ENCODE data around the gene ASTN2.

Gene ASTN2

DNA sequence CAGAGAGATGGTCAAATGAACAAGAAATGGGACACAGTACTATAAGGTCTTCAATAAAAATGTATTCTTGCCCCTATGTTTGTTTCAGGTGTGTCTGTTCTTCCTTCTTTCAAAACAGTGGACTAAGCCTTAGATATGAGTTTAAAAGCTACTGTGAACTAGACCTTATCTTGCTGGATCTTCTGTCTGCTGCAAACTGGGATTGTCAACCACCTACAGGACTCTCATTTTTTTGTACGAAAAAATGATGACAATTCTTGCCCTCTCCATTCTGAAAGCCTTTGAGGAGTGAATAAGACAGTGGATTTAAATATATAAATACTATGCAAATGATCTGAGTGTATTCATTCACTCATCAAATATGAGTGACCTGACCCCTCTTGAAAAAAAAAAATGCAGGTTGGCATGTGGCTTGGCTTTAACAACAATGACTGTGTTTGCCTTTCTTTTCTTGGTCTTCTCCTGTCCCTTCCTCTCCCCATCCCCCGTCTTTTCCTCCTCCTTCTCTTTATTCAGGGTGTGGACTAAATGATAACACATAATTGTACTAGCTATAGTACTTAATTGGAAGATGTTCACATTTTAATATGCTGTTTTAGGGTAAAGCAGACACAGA lies 963.2 kb downstream of the ASTN2 start:
- DNase-seq (ENCODE audit: low read depth in 3 of 3, low spot score in 1 of 3) = no peak

DNA sequence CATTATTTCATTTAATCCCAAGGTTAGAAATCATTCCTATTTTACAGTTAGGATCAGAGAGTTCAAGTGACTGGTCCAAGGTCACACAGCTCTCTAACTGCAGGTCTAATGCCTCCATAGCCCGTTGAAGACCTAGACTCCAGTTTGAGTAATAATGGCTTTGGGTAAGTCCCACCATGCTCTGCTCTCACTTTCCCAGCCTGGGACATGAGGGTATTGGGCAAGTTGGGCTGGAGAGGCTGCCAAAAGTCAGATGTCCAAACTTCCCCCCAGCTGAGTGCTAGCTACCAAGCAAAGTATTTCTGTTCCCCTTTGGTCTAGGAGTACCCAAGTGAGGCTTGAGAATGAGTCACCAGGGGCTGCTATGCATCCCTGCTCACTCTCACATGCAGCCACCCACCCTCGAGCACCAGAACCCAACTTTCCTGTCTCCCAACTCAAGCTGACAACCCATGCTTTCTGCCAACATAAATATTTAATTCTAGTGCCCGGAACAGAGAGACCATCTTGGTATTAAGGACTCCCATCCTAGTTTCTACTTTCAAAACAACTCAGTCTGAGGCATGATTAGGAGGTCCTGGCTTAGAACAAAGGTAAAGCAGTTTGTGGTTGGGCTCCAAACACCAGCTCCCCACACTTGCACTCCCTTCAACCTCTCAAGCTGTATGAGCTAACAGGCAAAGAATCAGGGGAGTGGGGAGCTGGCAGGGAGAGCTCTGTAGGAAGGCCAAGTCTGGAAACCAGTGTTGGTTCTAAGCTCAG lies 964.3 kb downstream of the ASTN2 start:
- no peak for DNase-seq (ENCODE audit: low read depth in 3 of 3, low spot score in 1 of 3)

DNA sequence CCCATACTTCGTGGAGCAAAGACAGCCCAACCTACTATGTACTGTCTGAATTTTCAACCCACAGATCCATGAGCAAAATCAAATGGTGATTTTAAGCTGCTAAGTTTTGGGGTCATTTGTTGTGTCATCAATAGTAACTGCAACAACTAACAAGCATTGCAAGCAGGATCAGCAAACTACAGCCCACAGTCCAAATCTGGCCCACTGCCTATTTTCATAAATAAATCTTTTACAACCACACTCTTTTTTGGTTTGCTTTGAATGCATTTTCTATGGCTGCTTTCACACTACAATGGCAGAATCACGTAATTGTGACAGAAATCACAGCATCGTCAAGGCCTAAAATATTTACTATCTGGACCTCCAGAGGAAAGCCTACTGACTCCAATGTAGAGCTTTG lies 964.9 kb downstream of the ASTN2 start:
- no peak for DNase-seq (ENCODE audit: low read depth in 3 of 3, low spot score in 1 of 3)

DNA sequence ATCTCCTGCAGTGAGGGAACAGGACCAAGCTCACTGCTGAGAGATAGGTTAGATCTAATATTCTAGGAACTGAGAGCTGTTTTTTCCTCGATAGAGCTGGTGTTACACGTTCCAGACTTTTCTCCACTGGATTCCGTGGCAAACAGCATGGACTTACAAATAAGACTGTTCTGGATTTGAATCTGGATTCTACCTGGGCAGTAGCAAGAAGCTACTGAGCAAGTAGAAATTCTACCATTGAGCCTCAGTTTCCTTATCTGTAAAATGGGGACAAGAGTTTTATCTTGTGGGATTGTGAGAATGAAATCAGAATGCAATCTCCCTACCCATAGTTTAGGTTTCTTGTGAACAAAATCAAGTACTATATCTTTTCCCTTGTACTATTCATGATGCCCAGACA lies 966.4 kb downstream of the ASTN2 start:
- DNase-seq (ENCODE audit: low read depth in 3 of 3, low spot score in 1 of 3) = no peak

DNA sequence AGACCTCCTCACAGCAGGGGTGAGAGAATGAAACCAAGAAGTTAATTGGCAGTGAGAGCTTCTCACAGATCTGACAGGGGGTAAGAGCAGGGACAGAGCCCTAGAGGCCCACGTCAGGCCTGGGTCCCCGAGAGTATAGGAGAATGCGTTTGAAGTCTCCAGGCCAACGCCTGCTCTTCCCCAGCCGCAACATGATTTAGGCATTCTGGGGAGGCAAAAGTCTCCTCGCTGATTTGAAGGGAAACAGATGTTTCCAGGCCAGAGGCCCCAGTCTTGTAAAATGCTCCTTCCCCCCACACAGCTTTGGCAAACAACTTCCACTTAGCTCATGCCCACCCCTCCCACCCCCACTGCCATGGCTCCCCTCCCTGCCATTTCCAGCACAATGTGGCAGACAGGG lies 966.9 kb downstream of the ASTN2 start:
- DNase-seq (ENCODE audit: low read depth in 3 of 3, low spot score in 1 of 3) = no peak

DNA sequence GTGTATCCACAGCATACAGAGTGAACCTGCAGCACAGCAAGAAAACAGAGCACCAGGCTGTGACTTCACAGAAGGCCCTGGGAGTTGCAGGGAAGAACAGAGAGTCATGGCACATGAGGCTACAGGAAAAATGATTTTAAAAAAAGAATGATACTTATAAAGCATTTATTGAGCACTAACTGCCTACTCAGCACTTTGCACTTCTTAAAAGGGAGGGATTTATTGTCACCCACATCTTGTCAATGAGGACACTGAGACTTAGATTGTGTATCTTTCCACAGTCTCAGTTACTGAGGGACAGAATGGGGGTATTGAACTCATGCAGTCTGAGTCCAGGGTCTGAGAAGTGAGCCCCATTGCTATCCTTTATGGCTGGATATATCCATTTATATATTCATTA lies 972.3 kb downstream of the ASTN2 start:
- no peak for DNase-seq (ENCODE audit: low read depth in 3 of 3, low spot score in 1 of 3)

DNA sequence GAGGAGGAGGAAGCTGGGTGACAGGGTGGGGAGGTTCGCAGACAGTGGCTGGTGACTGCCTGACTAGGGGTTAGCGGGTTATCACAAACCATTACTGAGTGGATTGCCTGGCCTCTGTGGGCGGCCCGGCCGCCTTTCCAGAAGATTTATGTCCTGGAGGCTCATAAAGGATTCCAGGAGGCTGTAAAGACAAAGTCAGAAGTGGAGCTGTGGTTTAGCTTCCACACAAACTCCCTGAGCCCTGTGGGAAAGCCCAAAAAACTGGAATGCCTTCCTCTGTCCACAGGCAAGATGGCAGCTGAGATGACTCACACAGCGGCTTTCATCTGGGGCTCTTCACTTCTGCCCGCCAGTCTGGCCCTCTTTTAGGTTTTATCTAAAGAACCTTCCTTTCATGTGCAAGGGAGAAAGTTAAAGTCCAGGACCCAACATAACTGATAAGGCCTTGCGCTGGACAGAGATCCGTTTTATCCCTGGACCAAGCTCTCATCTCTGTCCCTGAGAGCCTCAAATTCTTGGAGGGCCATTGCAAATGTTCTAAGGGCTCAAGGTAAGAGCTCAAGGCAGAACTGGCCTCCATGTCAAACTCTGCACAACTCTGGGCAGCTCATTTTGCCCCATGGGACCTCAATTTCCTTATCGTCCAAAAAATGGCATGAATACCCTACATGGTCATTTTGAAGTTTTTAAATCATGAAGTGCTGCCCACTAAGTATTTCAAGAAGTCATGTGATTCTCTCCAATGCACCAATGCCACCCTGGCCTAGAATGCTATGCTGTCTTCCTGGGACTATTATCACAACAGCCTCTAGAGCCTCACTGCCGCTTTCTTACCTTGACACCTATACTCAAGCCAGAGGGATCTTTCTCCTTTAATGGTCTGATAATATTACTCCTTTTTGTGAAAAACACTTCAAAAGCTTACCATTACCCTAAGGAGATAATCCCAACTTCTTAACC lies 977.2 kb downstream of the ASTN2 start:
- DNase-seq (ENCODE audit: low read depth in 3 of 3, low spot score in 1 of 3) = no peak

DNA sequence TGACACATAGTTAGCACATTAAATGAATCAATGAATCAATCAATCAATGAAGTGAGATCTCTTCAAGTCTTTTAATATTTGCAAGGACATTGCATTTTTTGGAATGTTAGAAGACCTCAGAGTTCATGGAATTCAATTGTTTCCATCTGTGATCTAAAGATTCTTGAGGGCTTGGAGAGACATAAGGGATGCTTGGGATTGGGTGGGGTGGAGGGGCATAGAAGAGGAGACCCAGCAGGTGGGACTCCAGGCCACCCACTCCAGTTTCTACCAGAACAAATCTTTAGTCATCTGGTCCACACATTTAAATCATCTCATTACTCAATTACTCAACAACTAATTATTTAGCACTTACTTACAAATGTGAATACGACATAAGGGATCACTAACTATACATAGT lies 978.7 kb downstream of the ASTN2 start:
- DNase-seq (ENCODE audit: low read depth in 3 of 3, low spot score in 1 of 3) = no peak

DNA sequence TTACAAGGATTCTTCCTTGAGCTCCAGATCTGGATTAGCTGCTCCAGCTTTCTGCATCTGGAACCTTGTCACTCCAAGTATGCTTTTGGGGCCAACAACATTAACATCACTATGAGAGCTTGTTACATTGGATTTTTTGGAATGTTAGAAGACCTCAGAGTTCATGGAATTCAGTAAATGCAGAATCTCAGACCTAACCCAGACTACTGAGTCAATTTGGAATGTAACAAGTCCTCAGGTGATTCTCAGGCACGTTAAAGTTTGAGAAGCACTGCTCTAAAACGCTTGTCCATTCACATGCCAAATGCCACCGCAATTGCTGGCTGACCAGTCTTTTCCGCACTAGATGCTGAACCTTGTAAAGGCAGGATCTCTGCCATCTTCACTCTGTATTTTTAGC lies 979.2 kb downstream of the ASTN2 start:
- DNase-seq (ENCODE audit: low read depth in 3 of 3, low spot score in 1 of 3) = no peak

DNA sequence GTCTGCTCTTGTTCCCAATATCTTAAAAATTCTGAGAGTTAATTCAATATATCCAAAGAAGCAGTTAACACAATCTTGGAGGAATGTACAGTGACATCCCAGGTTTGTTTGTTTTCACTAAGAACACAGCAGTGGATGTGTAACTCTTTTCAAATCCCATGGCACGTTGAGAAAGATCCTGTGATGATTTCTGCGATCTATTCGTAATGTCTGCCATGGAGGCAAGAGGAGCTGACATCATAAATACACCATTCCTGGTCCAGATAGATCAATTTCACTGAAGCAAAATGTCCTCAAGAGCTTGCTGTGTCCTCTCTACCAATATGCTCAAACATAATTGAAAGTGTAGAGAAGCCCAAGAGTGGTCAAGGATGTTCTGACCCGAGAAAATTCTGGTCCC lies 980.5 kb downstream of the ASTN2 start:
- DNase-seq (ENCODE audit: low read depth in 3 of 3, low spot score in 1 of 3) = no peak

DNA sequence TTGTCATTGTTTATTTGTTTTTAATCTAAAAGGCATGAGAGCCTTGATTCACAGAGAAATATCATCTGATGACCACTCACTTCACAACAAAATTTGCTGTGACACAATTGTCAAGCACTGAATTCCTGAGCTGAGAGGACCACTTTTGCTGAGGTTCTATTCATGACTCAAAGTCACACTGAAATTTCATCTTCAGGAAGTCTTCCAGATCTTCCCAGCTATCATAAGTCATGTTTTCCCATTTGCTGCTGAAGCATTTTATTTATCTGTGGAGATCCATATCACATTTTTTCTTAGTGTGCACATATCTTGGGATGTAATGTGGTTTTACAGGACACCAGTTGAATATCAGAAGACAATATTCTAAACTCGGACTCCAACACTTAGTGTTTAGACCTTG lies 982.8 kb downstream of the ASTN2 start:
- DNase-seq (ENCODE audit: low read depth in 3 of 3, low spot score in 1 of 3) = no peak

DNA sequence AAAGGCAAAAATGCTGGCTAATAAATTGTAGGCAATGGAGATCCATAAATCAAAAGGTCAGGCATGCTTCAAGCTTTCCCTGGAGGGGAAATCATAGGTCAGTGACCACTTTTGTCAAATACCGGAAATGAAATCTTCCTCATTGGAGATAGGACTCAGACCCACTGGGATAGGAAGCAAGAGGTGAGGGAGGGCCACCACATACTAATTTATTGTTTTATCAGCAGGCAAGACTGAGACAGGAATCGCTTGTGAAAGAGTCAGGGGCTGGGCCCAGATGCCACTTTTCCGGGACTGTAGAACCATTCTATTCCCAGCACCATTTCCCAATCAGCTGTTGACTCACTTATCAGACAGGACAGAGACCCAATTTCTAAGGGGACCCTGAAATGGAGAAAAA lies 984.0 kb downstream of the ASTN2 start:
- DNase-seq (ENCODE audit: low read depth in 3 of 3, low spot score in 1 of 3) = no peak

DNA sequence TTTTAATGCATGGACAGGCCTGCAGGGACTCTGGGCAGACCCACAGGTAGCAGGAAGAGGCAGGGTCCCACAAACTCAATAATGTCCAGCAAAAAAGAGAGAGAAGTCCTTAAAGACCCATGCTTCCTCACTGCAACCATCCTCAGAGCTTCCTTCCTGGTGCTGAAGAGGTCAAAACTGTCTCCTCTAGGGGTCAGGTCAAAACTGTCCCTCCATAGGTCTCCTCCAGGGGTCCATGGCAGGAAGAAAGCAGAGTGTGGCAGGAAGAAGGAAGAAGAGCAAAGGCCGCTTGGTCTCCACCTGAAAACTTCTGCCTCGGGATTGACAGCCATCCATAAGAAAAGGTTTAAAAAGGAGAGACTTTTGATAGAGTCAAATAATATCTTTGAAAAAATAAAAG lies 989.6 kb downstream of the ASTN2 start:
- no peak for DNase-seq (ENCODE audit: low read depth in 3 of 3, low spot score in 1 of 3)

DNA sequence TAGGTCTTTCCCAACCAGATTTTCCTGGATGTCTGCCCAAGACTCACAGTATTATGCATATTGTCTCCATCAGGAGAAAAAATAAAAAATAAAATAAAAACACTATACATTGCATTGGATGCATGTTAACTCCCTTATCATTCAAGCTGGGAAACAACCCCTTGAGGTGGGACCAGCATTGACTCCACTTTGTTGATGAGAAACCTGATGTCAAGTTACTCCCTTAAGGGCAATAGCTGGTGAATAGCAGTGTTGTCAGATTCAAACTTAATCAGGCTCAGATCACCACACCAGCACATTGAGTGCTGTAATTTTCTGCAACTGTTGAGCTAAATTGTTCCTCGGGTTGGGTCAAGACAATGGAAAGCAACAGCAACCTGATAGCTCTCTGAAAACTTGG lies 991.7 kb downstream of the ASTN2 start:
- DNase-seq (ENCODE audit: low read depth in 3 of 3, low spot score in 1 of 3) = no peak

DNA sequence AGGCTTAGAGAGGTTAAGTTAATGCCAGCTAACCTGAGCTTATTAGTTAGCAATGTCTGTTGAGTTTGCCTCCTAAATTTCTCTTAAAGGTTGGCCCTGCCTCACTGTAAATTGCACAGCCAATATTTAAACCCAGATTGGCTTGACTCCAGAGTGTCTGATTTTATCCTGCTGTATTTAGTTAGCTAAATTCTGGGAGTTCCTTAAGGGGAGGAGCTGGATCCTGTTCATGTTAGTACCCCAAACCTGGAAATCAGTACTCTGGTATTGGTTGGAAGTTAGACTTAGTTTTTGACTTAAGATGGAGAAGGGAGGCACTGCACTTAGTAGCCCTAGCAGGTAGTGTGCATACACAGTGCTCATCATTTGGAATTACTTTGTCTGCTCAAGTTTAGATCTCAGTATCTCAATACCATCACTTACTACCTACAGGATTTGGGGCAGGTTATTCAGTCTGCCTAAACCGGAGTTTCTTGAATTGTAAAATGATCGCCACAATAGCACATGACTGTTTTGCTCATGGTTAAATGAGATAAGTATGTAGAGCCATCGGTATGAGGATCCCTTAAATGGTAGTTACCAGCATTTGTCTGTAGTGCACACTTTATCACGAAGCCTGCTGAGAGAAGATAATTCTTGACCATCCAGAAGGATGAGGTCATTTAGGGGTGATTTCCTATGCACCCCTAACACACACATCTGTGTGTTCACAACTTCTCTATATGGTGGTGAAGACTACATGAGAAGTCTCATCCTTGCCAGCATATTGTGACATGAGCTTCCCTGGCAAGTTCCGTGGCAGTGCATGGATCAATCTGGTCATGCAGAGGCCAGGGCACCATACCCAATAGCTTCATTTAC lies 992.5 kb downstream of the ASTN2 start:
- DNase-seq (ENCODE audit: low read depth in 3 of 3, low spot score in 1 of 3) = no peak

DNA sequence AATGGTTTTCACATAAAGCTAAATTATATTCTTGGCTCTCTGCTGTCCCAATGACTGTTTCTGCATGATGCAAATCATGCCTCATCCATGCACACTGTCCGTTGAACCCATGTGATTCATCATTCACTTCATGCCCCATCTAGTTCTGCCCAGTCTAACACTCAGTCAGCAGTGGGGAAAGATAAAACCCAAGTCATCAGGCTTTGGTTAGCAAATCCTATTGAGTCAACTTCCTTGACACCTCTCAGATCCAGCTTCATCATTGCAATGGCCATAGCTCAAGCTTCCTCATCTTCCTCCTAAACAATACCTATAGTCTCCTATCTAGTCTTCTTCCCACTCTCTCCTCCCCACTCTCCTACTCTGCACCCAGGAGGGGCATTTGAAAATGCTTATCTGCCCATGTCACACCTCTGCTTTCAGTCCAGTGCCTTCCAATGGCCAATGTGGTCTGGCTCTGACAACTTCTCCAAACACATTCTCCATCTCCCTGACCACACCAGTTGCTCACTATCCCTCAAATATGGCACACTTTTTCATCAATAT lies 993.8 kb downstream of the ASTN2 start:
- no peak for DNase-seq (ENCODE audit: low read depth in 3 of 3, low spot score in 1 of 3)

DNA sequence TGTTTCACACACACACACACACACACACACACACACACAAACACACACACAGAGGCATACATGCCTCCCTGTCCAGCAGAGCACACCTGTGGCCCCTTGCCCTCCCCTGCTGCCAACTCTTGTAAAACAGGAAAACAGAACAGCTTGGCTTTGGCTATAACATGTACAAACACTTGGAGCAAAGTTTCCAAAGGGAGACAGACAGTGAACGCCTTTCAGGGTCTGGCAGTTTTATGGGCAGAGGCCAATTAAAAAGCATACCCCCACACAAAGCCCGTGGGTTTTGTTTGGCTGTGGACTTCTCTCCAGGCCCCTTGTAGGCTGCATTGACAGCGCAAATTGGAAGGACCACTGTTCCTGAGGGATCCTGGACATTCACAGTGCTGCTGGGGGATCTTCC lies 995.7 kb downstream of the ASTN2 start:
- no peak for DNase-seq (ENCODE audit: low read depth in 3 of 3, low spot score in 1 of 3)

DNA sequence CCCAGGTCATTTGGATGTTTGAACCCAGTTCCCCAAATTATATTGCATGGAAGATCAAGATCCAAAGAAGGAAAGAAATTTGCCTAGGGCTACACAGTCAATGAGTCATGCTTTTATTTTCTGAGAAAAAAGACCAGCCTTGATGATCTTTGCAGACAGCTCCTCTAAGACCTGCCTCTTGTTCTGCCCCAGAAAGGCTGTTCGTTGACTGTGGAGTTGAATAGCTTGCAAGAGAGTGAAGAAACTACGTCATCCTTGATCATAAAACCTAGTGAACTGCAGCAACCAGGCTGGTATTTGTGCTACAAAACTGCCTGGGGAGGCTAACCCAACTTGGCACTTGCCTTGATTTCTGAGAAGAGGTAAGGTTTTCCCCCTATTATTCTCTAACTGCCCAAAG lies 997.4 kb downstream of the ASTN2 start:
- DNase-seq (ENCODE audit: low read depth in 3 of 3, low spot score in 1 of 3) = no peak

DNA sequence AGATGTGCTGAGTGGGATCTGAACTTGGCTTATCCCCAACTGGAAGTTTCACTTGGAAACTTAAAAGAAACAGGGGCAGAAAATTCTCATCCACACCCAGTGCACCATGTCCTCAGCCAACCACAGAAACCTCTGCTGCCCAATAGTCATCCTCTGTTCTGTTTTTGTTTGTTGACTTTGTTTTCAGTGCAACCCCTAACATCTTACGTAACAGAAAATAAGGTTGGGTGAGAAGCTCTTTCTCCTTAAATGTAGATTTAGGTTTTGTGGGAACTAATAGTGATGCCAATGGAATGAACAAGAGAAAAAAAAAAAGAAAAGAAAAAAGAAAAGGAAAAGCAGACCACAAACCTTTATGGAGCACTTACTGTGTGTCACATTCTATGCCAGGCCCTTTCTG lies 998.4 kb downstream of the ASTN2 start:
- DNase-seq (ENCODE audit: low read depth in 3 of 3, low spot score in 1 of 3) = no peak

DNA sequence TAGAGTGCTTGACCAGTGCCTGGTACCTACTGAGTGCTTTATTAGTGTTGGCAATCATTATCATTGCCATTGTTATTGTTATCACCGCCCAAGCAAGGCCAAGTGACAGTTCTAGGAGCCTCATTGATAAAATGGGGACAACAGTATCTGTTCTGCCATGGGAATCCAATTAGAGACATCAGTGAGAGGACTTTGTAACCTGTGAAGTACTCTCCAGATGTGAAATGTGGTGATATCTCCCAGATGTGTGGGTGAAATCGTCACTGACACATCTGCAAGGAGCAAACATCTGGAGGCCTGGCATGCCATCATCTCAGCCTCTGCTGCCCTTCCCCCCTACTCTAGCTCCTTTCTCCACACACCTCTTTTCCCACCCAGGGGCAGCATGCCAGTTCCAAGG lies 1000.5 kb downstream of the ASTN2 start:
- no peak for DNase-seq (ENCODE audit: low read depth in 3 of 3, low spot score in 1 of 3)

DNA sequence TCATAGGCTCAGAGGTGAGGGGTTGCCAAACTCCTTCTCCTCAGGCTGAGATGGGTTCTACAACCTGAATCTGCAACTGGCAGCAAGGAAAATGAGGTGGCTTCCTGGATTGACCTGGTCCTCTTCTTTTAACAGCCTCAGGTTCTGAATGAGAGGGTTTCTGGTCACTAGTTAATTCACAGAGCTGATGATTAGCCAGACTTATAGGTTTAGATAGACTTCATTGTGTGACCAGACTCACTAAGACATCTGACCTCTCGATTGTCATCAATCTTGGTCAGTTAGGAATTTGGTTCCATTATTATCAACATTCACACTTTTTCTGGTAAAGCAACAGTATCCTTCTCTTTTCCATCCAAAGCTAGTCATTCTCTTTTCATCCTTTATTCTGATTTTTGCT lies 1003.4 kb downstream of the ASTN2 start:
- no peak for DNase-seq (ENCODE audit: low read depth in 3 of 3, low spot score in 1 of 3)
